GM21367 (cell line): Measurements from ENCODE around the gene LAMC3.

Experiments used
- ATAC-seq: cut with Tn5 transposase; IDR thresholded peaks from one replicate; pipeline ENCODE4 v1.9.1; 2021; ENCODE audit not compliant: unreplicated experiment

Gene LAMC3

DNA sequence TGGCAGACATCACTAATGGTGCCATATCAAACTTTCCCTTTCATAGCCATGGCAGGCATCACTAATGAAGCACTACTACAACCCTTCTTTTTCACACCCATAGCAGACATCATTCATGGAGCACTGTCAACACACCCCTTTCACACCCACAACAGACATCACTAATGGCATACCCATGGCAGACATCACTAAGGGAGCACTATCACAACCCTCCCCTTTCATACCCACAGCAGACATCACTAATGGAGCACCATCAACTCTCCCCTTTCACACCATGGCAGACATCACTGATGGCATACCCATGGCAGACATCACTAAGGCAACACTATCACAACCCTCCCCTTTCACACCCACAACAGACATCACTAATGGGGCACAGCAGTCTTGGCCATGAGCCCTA, 33.7 kb downstream of the LAMC3 start:
- no peak for ATAC-seq

DNA sequence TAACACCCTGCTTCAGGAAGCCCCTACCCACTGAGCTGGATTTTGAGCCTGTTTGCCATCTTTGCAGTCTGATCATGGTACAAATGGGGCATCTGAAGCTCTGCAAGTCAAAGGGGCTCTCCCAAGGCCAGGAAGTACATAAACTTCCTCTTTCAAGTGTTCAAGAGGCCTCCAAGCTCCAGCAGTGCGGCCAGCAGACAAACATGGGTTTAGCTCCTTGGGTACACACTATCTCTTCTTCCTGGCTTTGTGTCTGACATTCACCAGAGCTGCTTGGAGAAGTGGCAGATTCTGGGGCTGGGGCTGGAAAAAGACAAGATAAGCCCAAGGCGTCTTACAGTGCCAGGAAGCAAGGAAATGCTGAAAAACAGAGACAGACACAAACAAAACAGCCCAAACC, 34.1 kb downstream of the LAMC3 start:
- ATAC-seq = no peak

- ATAC-seq = no peak
Observed at GRCh38 chr9:131043646-131044045, 34.7 kb downstream of the LAMC3 start.

GRCh38 chr9:131045300-131046092, 36.5 kb downstream of the LAMC3 start:
- ATAC-seq = no peak

GRCh38 chr9:131046093-131046380, 37.1 kb downstream of the LAMC3 start:
- ATAC-seq = no peak

DNA sequence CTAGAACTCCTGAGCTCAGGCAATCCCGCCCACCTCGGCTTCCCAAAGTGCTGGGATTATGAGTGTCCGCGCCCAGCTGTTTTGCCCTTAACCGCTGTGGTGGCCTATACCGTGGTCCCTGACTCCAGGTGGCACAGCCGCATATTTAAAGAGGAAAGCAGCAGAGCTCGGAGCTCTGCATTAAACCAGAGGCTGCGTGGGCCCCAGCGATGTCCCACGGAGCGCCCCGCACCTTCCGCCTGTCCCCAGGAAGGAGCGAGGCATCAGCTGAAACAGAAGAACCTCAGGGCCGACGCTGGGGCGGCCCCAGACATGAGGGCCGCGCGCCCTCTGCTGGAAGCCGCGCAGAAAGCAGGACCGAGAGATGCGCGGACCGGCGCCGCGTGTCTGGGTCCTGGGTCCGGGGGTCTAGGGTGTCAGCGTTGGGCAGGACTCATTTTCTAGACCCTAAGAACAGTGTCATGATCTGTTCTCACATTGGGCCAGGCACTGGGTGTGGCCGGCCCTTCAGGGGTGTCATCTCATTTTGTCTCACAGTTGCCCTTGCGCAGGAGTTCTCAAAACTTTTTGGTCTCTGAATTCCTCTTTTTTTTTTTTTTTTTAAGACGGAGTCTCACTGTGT, 37.7 kb downstream of the LAMC3 start:
- no peak for ATAC-seq

- ATAC-seq = no peak
Observed at GRCh38 chr9:131048332-131048731, 39.4 kb downstream of the LAMC3 start.

DNA sequence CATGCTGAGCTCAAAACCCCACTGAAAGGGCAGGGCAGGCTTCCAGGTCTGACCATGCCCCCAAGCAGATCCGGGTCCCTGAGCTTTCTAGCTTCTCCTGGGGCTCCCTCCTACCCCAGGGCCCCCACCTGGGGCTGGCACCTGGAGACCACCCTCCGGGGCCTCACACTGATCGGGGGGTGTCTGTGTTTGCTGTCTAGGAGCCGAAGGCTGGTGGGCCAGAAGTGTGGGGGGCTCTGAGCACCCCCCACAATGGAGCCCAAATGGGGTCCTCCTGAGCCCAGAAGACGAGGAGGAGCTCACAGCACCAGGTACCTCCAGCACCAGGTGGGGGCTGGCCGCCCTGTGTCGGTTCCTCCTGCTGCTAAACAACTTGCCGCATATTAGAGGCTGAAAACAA, 39.8 kb downstream of the LAMC3 start:
- no peak for ATAC-seq

- no peak for ATAC-seq
Observed at GRCh38 chr9:131049829-131050715, 41.1 kb downstream of the LAMC3 start.

GRCh38 chr9:131050831-131051230, 41.9 kb downstream of the LAMC3 start:
- no peak for ATAC-seq

- no peak for ATAC-seq
Observed at GRCh38 chr9:131051592-131052517, 42.9 kb downstream of the LAMC3 start.

DNA sequence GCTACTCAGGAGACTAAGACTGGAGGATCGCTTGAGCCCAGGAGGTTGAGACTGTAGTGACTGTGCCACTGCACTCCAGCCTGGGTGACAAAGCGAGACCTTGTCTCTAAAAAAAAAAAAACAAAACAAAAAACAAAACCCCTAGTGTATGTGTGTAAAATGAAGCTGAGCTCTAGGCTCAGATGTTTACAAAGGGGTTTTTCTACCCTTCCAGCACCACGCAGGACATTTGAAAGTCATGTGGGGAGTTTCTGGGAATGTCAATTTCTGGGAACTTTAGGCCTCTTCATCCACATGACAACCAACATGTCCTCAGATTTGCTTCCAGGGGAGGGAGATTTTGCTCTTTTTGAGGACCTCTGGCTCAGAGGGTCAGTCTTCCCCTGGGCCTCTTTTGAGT, 44.9 kb downstream of the LAMC3 start:
- ATAC-seq = no peak

- ATAC-seq = no peak
Observed at GRCh38 chr9:131056781-131057506, 48.0 kb downstream of the LAMC3 start.

DNA sequence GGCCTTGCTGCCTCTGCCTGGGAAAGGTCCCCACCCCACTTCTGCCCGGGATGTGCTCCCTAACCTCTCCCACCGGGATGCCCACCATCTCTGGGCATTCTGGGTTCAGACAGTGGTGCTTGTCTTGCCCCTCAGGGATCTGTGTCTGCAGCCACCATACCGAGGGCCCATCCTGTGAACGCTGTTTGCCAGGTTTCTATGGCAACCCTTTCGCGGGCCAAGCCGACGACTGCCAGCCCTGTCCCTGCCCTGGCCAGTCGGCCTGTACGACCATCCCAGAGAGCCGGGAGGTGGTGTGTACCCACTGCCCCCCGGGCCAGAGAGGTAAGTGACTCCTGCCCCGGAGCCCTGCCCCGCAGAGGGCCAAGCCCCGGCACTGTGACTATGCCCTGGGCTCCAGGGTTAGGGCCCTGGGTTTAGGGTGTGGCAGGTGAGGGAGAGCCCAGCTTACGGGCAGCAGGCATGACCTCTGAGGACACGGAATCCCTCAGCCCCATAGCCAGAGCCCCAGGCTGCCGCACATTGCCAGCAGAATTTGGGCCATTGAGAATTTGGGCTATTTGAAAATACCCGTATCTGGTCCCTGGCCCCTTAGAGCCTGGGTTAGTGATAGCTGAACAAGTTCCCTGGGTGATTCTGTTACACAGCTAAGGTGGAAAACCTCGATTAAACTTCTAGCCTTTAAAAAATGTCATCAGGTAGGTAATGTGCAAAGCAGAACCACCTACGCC, 52.1 kb downstream of the LAMC3 start:
- ATAC-seq = no peak

GRCh38 chr9:131062969-131063368, 54.0 kb downstream of the LAMC3 start:
- ATAC-seq = no peak

DNA sequence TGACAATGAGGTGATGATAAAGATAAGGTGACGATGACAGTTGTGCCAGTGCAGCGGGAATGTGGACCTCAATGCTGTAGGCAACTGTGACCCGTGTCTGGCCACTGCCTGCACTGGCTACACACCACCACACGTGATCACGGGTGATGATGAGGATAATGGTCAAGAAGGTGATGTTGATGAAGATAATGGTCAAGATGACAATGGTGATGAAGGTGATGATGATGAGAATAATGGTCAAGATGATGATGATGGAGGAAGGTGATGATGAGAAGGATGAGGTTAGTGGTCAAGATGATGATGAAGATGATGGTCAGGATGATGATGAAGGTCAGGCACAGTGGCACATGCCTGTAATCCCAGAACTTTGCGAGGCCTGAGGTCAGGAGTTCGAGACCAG, 56.6 kb downstream of the LAMC3 start:
- no peak for ATAC-seq

- no peak for ATAC-seq
Observed at GRCh38 chr9:131067625-131068024, 58.7 kb downstream of the LAMC3 start.

- ATAC-seq = no peak
Observed at GRCh38 chr9:131068076-131068816, 59.3 kb downstream of the LAMC3 start.

DNA sequence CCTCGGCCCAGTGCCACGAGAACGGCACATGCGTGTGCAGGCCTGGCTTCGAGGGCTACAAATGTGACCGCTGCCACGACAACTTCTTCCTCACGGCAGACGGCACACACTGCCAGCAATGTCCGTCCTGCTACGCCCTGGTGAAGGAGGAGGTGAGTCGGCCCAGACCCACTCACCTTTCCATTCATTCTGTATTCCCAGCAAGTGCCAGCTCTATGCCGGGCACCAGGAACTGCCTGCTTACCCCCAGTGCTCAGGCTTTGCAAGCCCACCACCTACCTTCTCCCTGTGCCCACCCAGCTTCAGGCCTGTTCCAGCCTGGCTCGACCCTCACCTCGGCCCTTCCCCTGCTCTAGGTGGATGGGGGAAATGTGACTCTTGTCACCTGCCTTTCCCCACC, 60.7 kb downstream of the LAMC3 start:
- no peak for ATAC-seq
